ENCODE measurements around the gene XCL2.

Gene XCL2

DNA sequence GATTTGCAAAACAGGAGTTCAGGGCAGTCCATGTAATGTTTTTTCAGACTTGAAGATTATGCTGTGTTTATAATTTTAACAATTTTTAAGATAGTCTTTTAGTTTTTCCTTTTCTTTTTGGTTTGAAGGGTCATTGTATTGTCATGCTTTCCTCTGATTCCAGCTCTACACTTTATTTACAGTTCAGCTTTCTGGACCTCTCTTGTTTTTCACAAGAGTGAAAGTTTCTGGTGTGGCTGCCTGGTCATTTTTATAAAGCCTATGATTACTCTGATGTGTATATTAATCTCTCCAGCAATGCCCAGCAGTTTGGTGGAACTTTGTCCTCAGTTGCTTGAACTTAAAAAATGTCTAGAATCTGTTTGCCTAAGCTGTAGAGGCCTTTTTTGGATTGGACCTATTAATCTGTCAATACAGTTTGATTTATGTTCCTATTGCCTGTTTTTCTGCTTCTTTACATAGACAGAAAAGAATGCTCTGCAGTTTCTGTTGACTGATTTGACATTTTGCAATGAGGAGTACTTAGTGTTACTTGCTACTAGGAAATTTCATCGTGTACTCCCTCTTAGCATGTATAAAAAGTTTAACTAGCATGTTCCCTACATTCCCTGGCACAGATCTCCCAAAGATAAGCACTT lies 52.2 kb downstream of the XCL2 start:
- no peak for TF ChIP-seq FOXM1 (IDR thresholded peaks at IDR 0.05; ENCODE audit: borderline replicate concordance, low read depth)
- no peak for TF ChIP-seq TEAD4 (IDR thresholded peaks at IDR 0.05)
- TF ChIP-seq NFIC (IDR thresholded peaks at IDR 0.05): no peak
- TF ChIP-seq, protein P1, sequence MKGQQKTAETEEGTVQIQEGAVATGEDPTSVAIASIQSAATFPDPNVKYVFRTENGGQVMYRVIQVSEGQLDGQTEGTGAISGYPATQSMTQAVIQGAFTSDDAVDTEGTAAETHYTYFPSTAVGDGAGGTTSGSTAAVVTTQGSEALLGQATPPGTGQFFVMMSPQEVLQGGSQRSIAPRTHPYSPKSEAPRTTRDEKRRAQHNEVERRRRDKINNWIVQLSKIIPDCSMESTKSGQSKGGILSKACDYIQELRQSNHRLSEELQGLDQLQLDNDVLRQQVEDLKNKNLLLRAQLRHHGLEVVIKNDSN (IDR thresholded peaks at IDR 0.05): no peak
- no peak for TF ChIP-seq ZBTB7A (IDR thresholded peaks at IDR 0.05; ENCODE audit: low read depth)
